ENCODE measurements around the gene TMBIM1.

- TF ChIP-seq FEZF1 (tag by site-specific recombination; IDR thresholded peaks at IDR 0.05) (no peak), CTCF (tag by site-specific recombination; IDR thresholded peaks at IDR 0.05) (no peak), SETDB1 (IDR thresholded peaks at IDR 0.05; ENCODE audit: insufficient read length, low read length) (no peak), ZNF112 (tag by site-specific recombination; IDR thresholded peaks at IDR 0.05) (no peak), ZFP37 (tag by site-specific recombination; IDR thresholded peaks at IDR 0.05) (no peak), ZNF426 (tag by site-specific recombination; IDR thresholded peaks at IDR 0.05) (no peak), MYNN (tag by site-specific recombination; IDR thresholded peaks at IDR 0.05; ENCODE audit: borderline replicate concordance) (no peak), ZNF600 (tag by site-specific recombination; IDR thresholded peaks at IDR 0.05) (no peak), ZNF521 (tag by site-specific recombination; IDR thresholded peaks at IDR 0.05) (no peak)
- TF ChIP-seq, protein P1, sequence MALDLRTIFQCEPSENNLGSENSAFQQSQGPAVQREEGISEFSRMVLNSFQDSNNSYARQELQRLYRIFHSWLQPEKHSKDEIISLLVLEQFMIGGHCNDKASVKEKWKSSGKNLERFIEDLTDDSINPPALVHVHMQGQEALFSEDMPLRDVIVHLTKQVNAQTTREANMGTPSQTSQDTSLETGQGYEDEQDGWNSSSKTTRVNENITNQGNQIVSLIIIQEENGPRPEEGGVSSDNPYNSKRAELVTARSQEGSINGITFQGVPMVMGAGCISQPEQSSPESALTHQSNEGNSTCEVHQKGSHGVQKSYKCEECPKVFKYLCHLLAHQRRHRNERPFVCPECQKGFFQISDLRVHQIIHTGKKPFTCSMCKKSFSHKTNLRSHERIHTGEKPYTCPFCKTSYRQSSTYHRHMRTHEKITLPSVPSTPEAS (tag by site-specific recombination; IDR thresholded peaks at IDR 0.05), result no peak
Measured at GRCh38 chr2:218320704-218321336, 28.5 kb upstream of the TMBIM1 start.
